PFSK-1 (cell line): ENCODE measurements around the gene CFAP77.

ENCODE experiments used
- FOXP2 ChIP-seq: optimal IDR thresholded peaks from 2 replicates; pipeline ENCODE3; 2011; ENCODE audit warnings: borderline replicate concordance, control low read depth, inconsistent platforms; ENCODE audit not compliant: insufficient read depth; ENCODE audit errors: extremely low read length, extremely low read depth
- POLR2AphosphoS5 ChIP-seq: IDR thresholded peaks from 2 replicates; pipeline ENCODE4 v1.6.1; 2012; ENCODE audit warnings: low read depth, mild to moderate bottlenecking, control low read depth, low read length, moderate library complexity
- SIN3A ChIP-seq: IDR thresholded peaks from 2 replicates; pipeline ENCODE4 v1.6.1; 2012; ENCODE audit warnings: mild to moderate bottlenecking, low read length, moderate library complexity, borderline replicate concordance; ENCODE audit not compliant: insufficient read depth
- TAF1 ChIP-seq: IDR thresholded peaks from 2 replicates; pipeline ENCODE4 v1.6.1; 2012; ENCODE audit warnings: low read length, control low read depth, borderline replicate concordance; ENCODE audit not compliant: insufficient read depth
- TF ChIP-seq, protein P1 (sequence below), 2 experiments: IDR thresholded peaks; 2 replicates each; pipeline versions ENCODE4 v1.6.1 to v1.8.0; 2011 to 2012; ENCODE audit warnings: low read depth in 2 of 2, low read length in 2 of 2, control low read depth in 1 of 2, inconsistent platforms in 1 of 2, mild to moderate bottlenecking in 1 of 2, moderate library complexity in 1 of 2; ENCODE audit not compliant: insufficient read depth in 1 of 2

DNA sequence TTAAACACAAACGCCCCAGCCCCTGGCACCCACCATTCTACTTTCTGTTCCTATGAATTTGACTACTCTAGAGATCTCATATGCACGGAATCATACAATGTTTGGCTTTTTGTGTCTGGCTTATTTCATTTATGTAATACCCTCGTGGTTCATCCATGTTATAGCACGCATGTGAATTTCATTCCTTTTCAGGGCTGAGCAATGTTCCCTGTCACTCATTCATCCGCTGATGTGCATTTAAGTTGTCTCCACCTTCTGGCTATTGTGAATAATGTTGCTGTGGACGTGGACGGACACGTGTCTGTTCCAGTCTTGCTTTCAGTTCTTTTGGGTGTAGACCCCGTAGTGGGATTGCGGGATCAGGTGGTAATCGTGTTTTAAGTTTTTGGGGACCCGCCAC is 92.5 kb downstream of the CFAP77 start:
- no peak for TF ChIP-seq POLR2AphosphoS5
- TF ChIP-seq, protein P1, sequence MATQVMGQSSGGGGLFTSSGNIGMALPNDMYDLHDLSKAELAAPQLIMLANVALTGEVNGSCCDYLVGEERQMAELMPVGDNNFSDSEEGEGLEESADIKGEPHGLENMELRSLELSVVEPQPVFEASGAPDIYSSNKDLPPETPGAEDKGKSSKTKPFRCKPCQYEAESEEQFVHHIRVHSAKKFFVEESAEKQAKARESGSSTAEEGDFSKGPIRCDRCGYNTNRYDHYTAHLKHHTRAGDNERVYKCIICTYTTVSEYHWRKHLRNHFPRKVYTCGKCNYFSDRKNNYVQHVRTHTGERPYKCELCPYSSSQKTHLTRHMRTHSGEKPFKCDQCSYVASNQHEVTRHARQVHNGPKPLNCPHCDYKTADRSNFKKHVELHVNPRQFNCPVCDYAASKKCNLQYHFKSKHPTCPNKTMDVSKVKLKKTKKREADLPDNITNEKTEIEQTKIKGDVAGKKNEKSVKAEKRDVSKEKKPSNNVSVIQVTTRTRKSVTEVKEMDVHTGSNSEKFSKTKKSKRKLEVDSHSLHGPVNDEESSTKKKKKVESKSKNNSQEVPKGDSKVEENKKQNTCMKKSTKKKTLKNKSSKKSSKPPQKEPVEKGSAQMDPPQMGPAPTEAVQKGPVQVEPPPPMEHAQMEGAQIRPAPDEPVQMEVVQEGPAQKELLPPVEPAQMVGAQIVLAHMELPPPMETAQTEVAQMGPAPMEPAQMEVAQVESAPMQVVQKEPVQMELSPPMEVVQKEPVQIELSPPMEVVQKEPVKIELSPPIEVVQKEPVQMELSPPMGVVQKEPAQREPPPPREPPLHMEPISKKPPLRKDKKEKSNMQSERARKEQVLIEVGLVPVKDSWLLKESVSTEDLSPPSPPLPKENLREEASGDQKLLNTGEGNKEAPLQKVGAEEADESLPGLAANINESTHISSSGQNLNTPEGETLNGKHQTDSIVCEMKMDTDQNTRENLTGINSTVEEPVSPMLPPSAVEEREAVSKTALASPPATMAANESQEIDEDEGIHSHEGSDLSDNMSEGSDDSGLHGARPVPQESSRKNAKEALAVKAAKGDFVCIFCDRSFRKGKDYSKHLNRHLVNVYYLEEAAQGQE (IDR thresholded peaks at IDR 0.05; ENCODE audit: insufficient read depth in 1 of 2, low read depth in 2 of 2, low read length in 2 of 2): no peak
- no peak for TF ChIP-seq FOXP2
- TF ChIP-seq SIN3A: no peak
- TF ChIP-seq TAF1: no peak
